ENCODE data around the gene OR2T6.

DNA sequence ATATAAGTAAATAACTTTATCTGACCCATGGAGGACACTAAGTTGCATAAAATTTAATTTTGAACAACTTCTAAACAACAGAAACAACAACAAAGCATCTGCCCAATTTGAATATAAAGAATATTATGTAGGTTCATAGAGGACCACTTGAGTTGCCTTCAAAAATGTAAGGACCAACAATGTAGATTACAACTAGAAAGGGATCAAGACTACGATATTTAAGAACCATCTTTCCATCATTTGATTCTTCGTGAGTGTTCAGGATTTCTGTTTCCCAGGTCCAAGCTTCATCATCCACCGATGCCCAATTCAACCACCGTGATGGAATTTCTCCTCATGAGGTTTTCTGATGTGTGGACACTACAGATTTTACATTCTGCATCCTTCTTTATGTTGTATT, 27.1 kb upstream of the OR2T6 start, which contains the start of gene OR14C36:
- TF ChIP-seq, protein P1, sequence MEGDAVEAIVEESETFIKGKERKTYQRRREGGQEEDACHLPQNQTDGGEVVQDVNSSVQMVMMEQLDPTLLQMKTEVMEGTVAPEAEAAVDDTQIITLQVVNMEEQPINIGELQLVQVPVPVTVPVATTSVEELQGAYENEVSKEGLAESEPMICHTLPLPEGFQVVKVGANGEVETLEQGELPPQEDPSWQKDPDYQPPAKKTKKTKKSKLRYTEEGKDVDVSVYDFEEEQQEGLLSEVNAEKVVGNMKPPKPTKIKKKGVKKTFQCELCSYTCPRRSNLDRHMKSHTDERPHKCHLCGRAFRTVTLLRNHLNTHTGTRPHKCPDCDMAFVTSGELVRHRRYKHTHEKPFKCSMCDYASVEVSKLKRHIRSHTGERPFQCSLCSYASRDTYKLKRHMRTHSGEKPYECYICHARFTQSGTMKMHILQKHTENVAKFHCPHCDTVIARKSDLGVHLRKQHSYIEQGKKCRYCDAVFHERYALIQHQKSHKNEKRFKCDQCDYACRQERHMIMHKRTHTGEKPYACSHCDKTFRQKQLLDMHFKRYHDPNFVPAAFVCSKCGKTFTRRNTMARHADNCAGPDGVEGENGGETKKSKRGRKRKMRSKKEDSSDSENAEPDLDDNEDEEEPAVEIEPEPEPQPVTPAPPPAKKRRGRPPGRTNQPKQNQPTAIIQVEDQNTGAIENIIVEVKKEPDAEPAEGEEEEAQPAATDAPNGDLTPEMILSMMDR (conservative IDR thresholded peaks at IDR 0.05; ENCODE audit: low read length): no peak
- no peak for TF ChIP-seq EZH2phosphoT487 (IDR thresholded peaks at IDR 0.05; ENCODE audit: borderline replicate concordance)
